HEK293T (cell line): ENCODE data around the gene SRMS.

Experiments
- CTCF ChIA-PET: fragments of 350-600 bp; formaldehyde crosslinking; extraction: SDS; loops from one replicate; lab custom pipeline; 2021; ENCODE audit warnings: antibody characterized with exemption, inconsistent platforms; lab: Yijun Ruan, JAX
- POLR2A ChIA-PET: fragments of 350-600 bp; formaldehyde crosslinking; extraction: SDS; loops from one replicate; lab custom pipeline; 2020; ENCODE audit warnings: antibody characterized with exemption, inconsistent platforms; lab: Yijun Ruan, JAX
- DNase-seq: peaks from one replicate; pipeline ENCODE4 v3.0.0; 2012; ENCODE audit warnings: mixed read lengths; ENCODE audit errors: extremely low spot score
- ARNT ChIP-seq: fragments of 450-650 bp; IDR thresholded peaks from 2 replicates; pipeline ENCODE4 v1.6.1; 2017; ENCODE audit warnings: mild to moderate bottlenecking
- BHLHE40 ChIP-seq: fragments of 450-650 bp; IDR thresholded peaks from 2 replicates; pipeline ENCODE4 v1.6.1; 2016; ENCODE audit warnings: mild to moderate bottlenecking, moderate library complexity, borderline replicate concordance
- CTBP1 ChIP-seq: fragments of 450-650 bp; IDR thresholded peaks from 2 replicates; pipeline ENCODE4 v1.6.1; 2016; ENCODE audit warnings: borderline replicate concordance
- ELF4 ChIP-seq: fragments of 450-650 bp; IDR thresholded peaks from 2 replicates; pipeline ENCODE4 v1.6.1; 2017; ENCODE audit warnings: antibody characterized with exemption
- FOXA1 ChIP-seq: fragments of 450-650 bp; IDR thresholded peaks from 2 replicates; pipeline ENCODE4 v1.6.1; 2016; ENCODE audit warnings: mild to moderate bottlenecking
- FOXK2 ChIP-seq: fragments of 450-650 bp; IDR thresholded peaks from 2 replicates; pipeline ENCODE4 v1.6.1; 2016; ENCODE audit warnings: mild to moderate bottlenecking
- FOXM1 ChIP-seq: fragments of 450-650 bp; IDR thresholded peaks from 2 replicates; pipeline ENCODE4 v1.6.1; 2017; ENCODE audit warnings: mild to moderate bottlenecking, borderline replicate concordance
- HDGF ChIP-seq: fragments of 450-650 bp; IDR thresholded peaks from 2 replicates; pipeline ENCODE4 v1.6.1; 2017; ENCODE audit warnings: antibody characterized with exemption, borderline replicate concordance
- L3MBTL2 ChIP-seq: fragments of 450-650 bp; conservative IDR thresholded peaks from 2 replicates; pipeline ENCODE4 v1.6.1; 2016; ENCODE audit warnings: mild to moderate bottlenecking
- LEF1 ChIP-seq: fragments of 450-650 bp; IDR thresholded peaks from 2 replicates; pipeline ENCODE4 v1.6.1; 2017; ENCODE audit warnings: mild to moderate bottlenecking, borderline replicate concordance
- NFRKB ChIP-seq: fragments of 450-650 bp; IDR thresholded peaks from 2 replicates; pipeline ENCODE4 v1.6.1; 2016; ENCODE audit warnings: mild to moderate bottlenecking, moderate library complexity
- SP1 ChIP-seq: fragments of 450-650 bp; IDR thresholded peaks from 2 replicates; pipeline ENCODE4 v1.6.1; 2017
- SUZ12 ChIP-seq: fragments of 450-650 bp; IDR thresholded peaks from 2 replicates; pipeline ENCODE4 v1.6.1; 2016; ENCODE audit warnings: mild to moderate bottlenecking
- TARDBP ChIP-seq: fragments of 450-650 bp; IDR thresholded peaks from 2 replicates; pipeline ENCODE4 v1.6.1; 2016
- ZNF384 ChIP-seq: fragments of 450-650 bp; IDR thresholded peaks from 2 replicates; pipeline ENCODE4 v1.6.1; 2016
- TF ChIP-seq, protein P1 (sequence below): fragments of 450-650 bp; IDR thresholded peaks from 2 replicates; pipeline ENCODE4 v1.6.1; 2016

The SRMS gene

DNA sequence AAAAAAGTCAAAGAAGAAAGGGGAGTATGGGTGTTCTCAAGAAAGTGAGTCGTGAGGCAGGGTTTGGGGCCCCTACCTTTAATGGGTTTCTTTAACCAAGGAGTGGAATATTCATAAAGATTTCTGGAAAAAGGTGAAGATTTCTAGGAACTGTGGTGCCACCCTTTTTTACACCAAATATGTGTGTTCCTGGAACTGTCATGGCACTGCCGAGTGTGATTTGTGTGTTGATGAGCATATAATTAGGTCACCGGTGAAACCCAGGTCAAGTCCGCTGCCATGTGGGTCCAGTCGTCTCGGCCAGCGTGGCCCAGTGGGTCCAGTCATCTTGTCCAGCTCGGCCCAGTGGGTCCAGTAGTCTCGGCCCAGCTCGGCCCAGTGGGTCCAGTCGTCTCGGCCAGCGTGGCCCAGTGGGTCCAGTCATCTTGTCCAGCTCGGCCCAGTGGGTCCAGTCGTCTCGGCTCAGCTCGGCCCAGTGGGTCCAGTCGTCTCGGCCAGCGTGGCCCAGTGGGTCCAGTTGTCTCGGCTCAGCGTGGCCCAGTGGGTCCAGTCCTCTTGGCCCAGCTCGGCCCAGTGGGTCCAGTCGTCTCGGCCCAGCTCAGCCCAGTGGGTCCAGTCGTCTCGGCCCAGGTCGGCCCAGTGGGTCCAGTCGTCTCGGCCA lies 40.3 kb downstream of the SRMS start:
- no peak for TF ChIP-seq SP1
- TF ChIP-seq ARNT, result no peak
- TF ChIP-seq BHLHE40, result no peak
- TF ChIP-seq, protein P1, sequence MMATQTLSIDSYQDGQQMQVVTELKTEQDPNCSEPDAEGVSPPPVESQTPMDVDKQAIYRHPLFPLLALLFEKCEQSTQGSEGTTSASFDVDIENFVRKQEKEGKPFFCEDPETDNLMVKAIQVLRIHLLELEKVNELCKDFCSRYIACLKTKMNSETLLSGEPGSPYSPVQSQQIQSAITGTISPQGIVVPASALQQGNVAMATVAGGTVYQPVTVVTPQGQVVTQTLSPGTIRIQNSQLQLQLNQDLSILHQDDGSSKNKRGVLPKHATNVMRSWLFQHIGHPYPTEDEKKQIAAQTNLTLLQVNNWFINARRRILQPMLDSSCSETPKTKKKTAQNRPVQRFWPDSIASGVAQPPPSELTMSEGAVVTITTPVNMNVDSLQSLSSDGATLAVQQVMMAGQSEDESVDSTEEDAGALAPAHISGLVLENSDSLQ, result no peak
- no peak for TF ChIP-seq FOXK2
- TF ChIP-seq SUZ12, result no peak
- TF ChIP-seq FOXA1, result no peak
- TF ChIP-seq ZNF384, result no peak
- no peak for TF ChIP-seq NFRKB
- no peak for TF ChIP-seq ELF4
- TF ChIP-seq CTBP1, result no peak
- no peak for TF ChIP-seq FOXM1
- no peak for TF ChIP-seq HDGF
- TF ChIP-seq TARDBP, result no peak
- no peak for TF ChIP-seq LEF1
- no peak for TF ChIP-seq L3MBTL2
- no peak for DNase-seq
- ChIA-PET POLR2A (no interaction called here), CTCF (no interaction called here)

GRCh38 chr20:63505723-63506122 lies 41.8 kb downstream of the SRMS start:
- CTCF ChIA-PET, result no interaction called here

GRCh38 chr20:63505281-63505680 lies 42.3 kb downstream of the SRMS start:
- DNase-seq, result no peak
- ChIA-PET CTCF (no interaction called here), POLR2A (no interaction called here)
- no peak for TF ChIP-seq FOXK2
- TF ChIP-seq CTBP1, result no peak
- no peak for TF ChIP-seq ZNF384
- TF ChIP-seq L3MBTL2, result no peak
- no peak for TF ChIP-seq BHLHE40
- no peak for TF ChIP-seq LEF1
- no peak for TF ChIP-seq TARDBP
- TF ChIP-seq, protein P1, result no peak
- no peak for TF ChIP-seq ELF4
- TF ChIP-seq SP1, result no peak
- no peak for TF ChIP-seq NFRKB
- no peak for TF ChIP-seq HDGF
- no peak for TF ChIP-seq ARNT
- TF ChIP-seq SUZ12, result no peak
- TF ChIP-seq FOXA1, result no peak
- TF ChIP-seq FOXM1, result no peak

More at GRCh38 chr20:63505723-63506122, 41.8 kb downstream of the SRMS start:
- no peak for DNase-seq
- POLR2A ChIA-PET, result no interaction called here
- TF ChIP-seq L3MBTL2 (no peak), CTBP1 (no peak), ELF4 (no peak), SP1 (no peak), TARDBP (no peak)

GRCh38 chr20:63504642-63505041 lies 42.9 kb downstream of the SRMS start:
- POLR2A ChIA-PET, result no interaction called here
- no peak for TF ChIP-seq NFRKB
- TF ChIP-seq SUZ12, result no peak
- TF ChIP-seq BHLHE40, result no peak
- TF ChIP-seq ELF4, result no peak
- no peak for TF ChIP-seq ZNF384
- TF ChIP-seq, protein P1, result no peak
- TF ChIP-seq HDGF, result no peak
- no peak for TF ChIP-seq FOXK2
- no peak for TF ChIP-seq LEF1
- no peak for TF ChIP-seq SP1
- no peak for TF ChIP-seq FOXM1
- no peak for TF ChIP-seq L3MBTL2
- TF ChIP-seq CTBP1, result no peak
- TF ChIP-seq ARNT, result no peak
- no peak for TF ChIP-seq FOXA1
- no peak for TF ChIP-seq TARDBP
- CTCF ChIA-PET, result no interaction called here
- DNase-seq, result no peak

GRCh38 chr20:63503524-63503923 lies 44.0 kb downstream of the SRMS start:
- ChIA-PET POLR2A (no interaction called here), CTCF (interaction anchor here (0.7 kb wide), 1 partner anchor 20 kb away, joined by 3 read pairs; no protein-coding TSS in a partner anchor)
- TF ChIP-seq, protein P1, result no peak
- TF ChIP-seq ZNF384, result no peak
- TF ChIP-seq TARDBP, result no peak
- no peak for TF ChIP-seq CTBP1
- no peak for TF ChIP-seq ELF4
- no peak for TF ChIP-seq FOXA1
- no peak for TF ChIP-seq L3MBTL2
- no peak for TF ChIP-seq FOXK2
- no peak for TF ChIP-seq FOXM1
- no peak for TF ChIP-seq HDGF
- TF ChIP-seq SP1, result no peak
- no peak for TF ChIP-seq LEF1
- TF ChIP-seq NFRKB, result no peak
- no peak for TF ChIP-seq SUZ12
- no peak for TF ChIP-seq ARNT
- TF ChIP-seq BHLHE40, result no peak
- DNase-seq, result no peak
